Peyer's patch (tissue), 4 donors: ENCODE data around the gene KLF16.

Source experiments
- POLR2A ChIP-seq, 2 donors: fragments of 450-650 bp; IDR thresholded peaks; one replicate each; pipeline ENCODE4 v1.5.1; 2017; ENCODE audit warnings: antibody characterized with exemption in 2 of 2, mild to moderate bottlenecking in 2 of 2, moderate library complexity in 2 of 2
- TF ChIP-seq, protein P1 (sequence below), 6 experiments: fragments of 450-650 bp in 4 of 6; fragments of 200-600 bp in 2 of 6; sonication (generic) in 1 of 6; IDR thresholded peaks; one replicate each; pipeline ENCODE4 v1.5.1; 2017 to 2019; ENCODE audit warnings: antibody characterized with exemption in 6 of 6, mild to moderate bottlenecking in 3 of 6, moderate library complexity in 1 of 6

DNA sequence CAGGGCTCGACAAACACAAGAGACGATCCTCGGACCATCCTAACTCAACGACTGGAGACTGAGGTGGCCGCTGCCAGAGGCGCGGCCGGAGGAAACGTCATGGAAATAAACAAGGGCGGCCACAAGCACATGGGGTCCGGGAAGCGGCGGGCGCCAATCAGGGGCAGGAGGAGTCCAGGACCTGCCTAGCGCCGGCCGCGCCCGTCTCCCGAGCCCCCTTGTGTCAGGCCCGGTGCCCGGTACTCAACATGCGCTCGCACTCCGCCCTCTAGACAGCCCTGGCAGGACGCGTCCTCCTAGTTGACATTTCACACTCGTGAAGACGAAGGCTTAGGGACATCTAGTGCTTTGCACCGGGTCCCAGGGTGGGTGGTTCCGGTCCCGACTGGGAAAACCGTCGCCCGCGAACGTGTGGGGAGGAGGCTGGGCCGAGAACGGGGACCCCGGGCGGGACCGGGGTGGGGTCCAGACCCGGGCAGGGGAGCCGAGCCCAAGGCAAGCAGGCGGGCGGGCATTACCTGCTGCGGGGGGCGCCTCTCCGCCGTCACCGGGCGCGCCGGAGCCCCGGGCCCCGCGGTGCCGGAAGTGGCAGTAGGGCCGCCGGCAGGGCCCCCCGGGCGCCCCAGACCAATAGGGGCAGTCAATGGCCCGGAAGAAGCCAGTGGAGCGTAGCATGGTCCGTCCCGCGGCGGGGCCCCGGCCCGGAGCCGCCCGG, 15.5 kb downstream of the KLF16 start:
- TF ChIP-seq, protein P1, sequence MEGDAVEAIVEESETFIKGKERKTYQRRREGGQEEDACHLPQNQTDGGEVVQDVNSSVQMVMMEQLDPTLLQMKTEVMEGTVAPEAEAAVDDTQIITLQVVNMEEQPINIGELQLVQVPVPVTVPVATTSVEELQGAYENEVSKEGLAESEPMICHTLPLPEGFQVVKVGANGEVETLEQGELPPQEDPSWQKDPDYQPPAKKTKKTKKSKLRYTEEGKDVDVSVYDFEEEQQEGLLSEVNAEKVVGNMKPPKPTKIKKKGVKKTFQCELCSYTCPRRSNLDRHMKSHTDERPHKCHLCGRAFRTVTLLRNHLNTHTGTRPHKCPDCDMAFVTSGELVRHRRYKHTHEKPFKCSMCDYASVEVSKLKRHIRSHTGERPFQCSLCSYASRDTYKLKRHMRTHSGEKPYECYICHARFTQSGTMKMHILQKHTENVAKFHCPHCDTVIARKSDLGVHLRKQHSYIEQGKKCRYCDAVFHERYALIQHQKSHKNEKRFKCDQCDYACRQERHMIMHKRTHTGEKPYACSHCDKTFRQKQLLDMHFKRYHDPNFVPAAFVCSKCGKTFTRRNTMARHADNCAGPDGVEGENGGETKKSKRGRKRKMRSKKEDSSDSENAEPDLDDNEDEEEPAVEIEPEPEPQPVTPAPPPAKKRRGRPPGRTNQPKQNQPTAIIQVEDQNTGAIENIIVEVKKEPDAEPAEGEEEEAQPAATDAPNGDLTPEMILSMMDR (IDR thresholded peaks at IDR 0.05): no peak
- no peak for TF ChIP-seq POLR2A (IDR thresholded peaks at IDR 0.05)
